ENCODE results near the gene PTPRU. TPM values are rescaled to one million over a fixed set of nuclear protein-coding genes. Genes with fewer than 3 reads are reported as not detected.
A peak's percentile ranks its signal among the peaks of the same experiment; 100 is the strongest.

Gene PTPRU
- total RNA-seq, 1 donor from 2014 or later: 37.3 TPM

- Histone ChIP-seq H3K36me3 (peaks cover 0 to 18% of the 10 kb centered on the region in 2 donors), H3K27ac (peak overlapping the region; percentile 77)
- DNase-seq (ENCODE audit: extremely low spot score in 2 of 2): no peak
Observed at GRCh38 chr1:29201595-29202051, 34.7 kb upstream of the PTPRU start.

GRCh38 chr1:29202053-29202452 is 34.3 kb upstream of the PTPRU start:
- peak overlapping the region; percentile 77 for H3K27ac ChIP-seq
- no peaks in the 10 kb centered on the region for H3K27me3 ChIP-seq
- TF ChIP-seq POLR2AphosphoS5 (IDR thresholded peaks at IDR 0.05; ENCODE audit: insufficient read depth in 1 of 2, low read depth in 1 of 2) (no peak), POLR2A (IDR thresholded peaks at IDR 0.05) (no peak)
- TF ChIP-seq, protein P1, sequence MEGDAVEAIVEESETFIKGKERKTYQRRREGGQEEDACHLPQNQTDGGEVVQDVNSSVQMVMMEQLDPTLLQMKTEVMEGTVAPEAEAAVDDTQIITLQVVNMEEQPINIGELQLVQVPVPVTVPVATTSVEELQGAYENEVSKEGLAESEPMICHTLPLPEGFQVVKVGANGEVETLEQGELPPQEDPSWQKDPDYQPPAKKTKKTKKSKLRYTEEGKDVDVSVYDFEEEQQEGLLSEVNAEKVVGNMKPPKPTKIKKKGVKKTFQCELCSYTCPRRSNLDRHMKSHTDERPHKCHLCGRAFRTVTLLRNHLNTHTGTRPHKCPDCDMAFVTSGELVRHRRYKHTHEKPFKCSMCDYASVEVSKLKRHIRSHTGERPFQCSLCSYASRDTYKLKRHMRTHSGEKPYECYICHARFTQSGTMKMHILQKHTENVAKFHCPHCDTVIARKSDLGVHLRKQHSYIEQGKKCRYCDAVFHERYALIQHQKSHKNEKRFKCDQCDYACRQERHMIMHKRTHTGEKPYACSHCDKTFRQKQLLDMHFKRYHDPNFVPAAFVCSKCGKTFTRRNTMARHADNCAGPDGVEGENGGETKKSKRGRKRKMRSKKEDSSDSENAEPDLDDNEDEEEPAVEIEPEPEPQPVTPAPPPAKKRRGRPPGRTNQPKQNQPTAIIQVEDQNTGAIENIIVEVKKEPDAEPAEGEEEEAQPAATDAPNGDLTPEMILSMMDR (IDR thresholded peaks at IDR 0.05): no peak
- intact Hi-C loops (cut with DNase I): loop anchor here (5.0 to 10.0 kb wide), 2 partner anchors 157 to 320 kb away; no protein-coding TSS in a partner anchor
- peaks cover 0 to 21% of the 10 kb centered on the region in 2 donors for H3K36me3 ChIP-seq
- H3K4me1 ChIP-seq: peaks cover 12% of the 10 kb centered on the region
- no peak overlapping the region for H3K4me3 ChIP-seq
- H3K9me3 ChIP-seq: no peaks in the 10 kb centered on the region
- DNase-seq (ENCODE audit: extremely low spot score in 2 of 2): no peak

More at GRCh38 chr1:29201595-29202051, 34.7 kb upstream of the PTPRU start:
- Histone ChIP-seq H3K27me3 (no peaks in the 10 kb centered on the region), H3K4me1 (peaks cover 12% of the 10 kb centered on the region), H3K4me3 (no peak overlapping the region), H3K9me3 (no peaks in the 10 kb centered on the region)
- TF ChIP-seq POLR2A (IDR thresholded peaks at IDR 0.05) (no peak), POLR2AphosphoS5 (IDR thresholded peaks at IDR 0.05; ENCODE audit: insufficient read depth in 1 of 2, low read depth in 1 of 2) (no peak)
- TF ChIP-seq, protein P1 (IDR thresholded peaks at IDR 0.05): no peak
- intact Hi-C loops (cut with DNase I): loop anchor here (5.0 to 10.0 kb wide), 2 partner anchors 157 to 319 kb away; no protein-coding TSS in a partner anchor

GRCh38 chr1:29202584-29203340 is 33.6 kb upstream of the PTPRU start:
- DNase-seq (ENCODE audit: extremely low spot score in 2 of 2): peak in 1 of 2 donors; percentile 95
- H3K27ac ChIP-seq: peak overlapping the region; percentile 77
- intact Hi-C loops (cut with DNase I): loop anchor here (5.0 to 10.0 kb wide), 2 partner anchors 158 to 320 kb away; no protein-coding TSS in a partner anchor
- TF ChIP-seq POLR2A (IDR thresholded peaks at IDR 0.05) (no peak), POLR2AphosphoS5 (IDR thresholded peaks at IDR 0.05; ENCODE audit: insufficient read depth in 1 of 2, low read depth in 1 of 2) (peak; percentile 30 to 96)
- TF ChIP-seq, protein P1 (IDR thresholded peaks at IDR 0.05): peak; percentile 96 to 99 (median 99)
- H3K4me3 ChIP-seq: no peak overlapping the region
- H3K4me1 ChIP-seq: peaks cover 12% of the 10 kb centered on the region
- peaks cover 0 to 21% of the 10 kb centered on the region in 2 donors for H3K36me3 ChIP-seq
- H3K9me3 ChIP-seq: no peaks in the 10 kb centered on the region
- no peaks in the 10 kb centered on the region for H3K27me3 ChIP-seq

GRCh38 chr1:29208442-29208841 is 27.9 kb upstream of the PTPRU start:
- Histone ChIP-seq H3K27me3 (no peaks in the 10 kb centered on the region), H3K4me3 (no peak overlapping the region), H3K4me1 (no peaks in the 10 kb centered on the region), H3K9me3 (no peaks in the 10 kb centered on the region), H3K36me3 (peaks cover 0 to 32% of the 10 kb centered on the region in 2 donors), H3K27ac (no peak overlapping the region)
- TF ChIP-seq POLR2A (IDR thresholded peaks at IDR 0.05) (no peak), POLR2AphosphoS5 (IDR thresholded peaks at IDR 0.05; ENCODE audit: insufficient read depth in 1 of 2, low read depth in 1 of 2) (no peak)
- TF ChIP-seq, protein P1 (IDR thresholded peaks at IDR 0.05): no peak
- intact Hi-C loops (cut with DNase I): loop anchor here (10.0 kb wide), 1 partner anchor 164 kb away; no protein-coding TSS in a partner anchor
- DNase-seq (ENCODE audit: extremely low spot score in 2 of 2): no peak

Data from vagina (tissue), 2 donors.